HepG2 (cell line): ENCODE data around the gene SERINC5. TPM values are rescaled to one million over a fixed set of nuclear protein-coding genes. Genes with fewer than 3 reads are reported as not detected.

Experiments used
- ATAC-seq: fragments of 200-7000 bp; cut with Tn5 transposase; 3 replicates; pipeline ENCODE4 v1.9.1; 2020; ENCODE audit warnings: mild to moderate bottlenecking, moderate library complexity
- BruUV-seq: library from RNA; stranded (reverse); fragments of 400-500 nt; replicated peaks from 2 replicates; lab custom pipeline; 2021; lab: Mats Ljungman, UMichigan
- CTCF ChIA-PET: fragments of 300-600 bp; formaldehyde crosslinking; extraction: SDS; loops from one replicate; lab custom pipeline; 2021; ENCODE audit warnings: low total read pairs, inconsistent platforms, low intra/inter-chr PET ratio; lab: Yijun Ruan, JAX
- POLR2A ChIA-PET: fragments of 350-600 bp; sonication (Branson Sonifier 250); formaldehyde crosslinking; loops from one replicate; lab custom pipeline; 2020; ENCODE audit warnings: antibody characterized with exemption, inconsistent platforms; lab: Yijun Ruan, JAX
- DNase-seq: peaks from one replicate; pipeline ENCODE4 v3.0.0-alpha.2; 2015; ENCODE audit warnings: low spot score
- FAIRE-seq: peaks from 3 replicates; lab custom pipeline; 2011; peaks lifted over from hg19 to GRCh38; lab: Jason Lieb, UNC
- H2AFZ ChIP-seq: one replicate; pipeline ENCODE4 v1.6.1; 2011; ENCODE audit warnings: low read length, inconsistent platforms
- H3K27ac ChIP-seq: fragments of 300-600 bp; 3 replicates; pipeline ENCODE4 v1.8.0; 2011; ENCODE audit warnings: mixed run types, mild to moderate bottlenecking, mixed read lengths, low read length, inconsistent platforms; ENCODE audit not compliant: insufficient read depth; ENCODE audit errors: extremely low read length
- H3K27me3 ChIP-seq, 2 experiments: fragments of 200-600 bp in 1 of 2; 2 replicates in 1 of 2; 3 replicates in 1 of 2; pipeline versions ENCODE4 v1.6.0 to v1.8.0; 2011; ENCODE audit warnings: low read length in 2 of 2, mild to moderate bottlenecking in 2 of 2, moderate library complexity in 2 of 2, inconsistent platforms in 1 of 2; ENCODE audit not compliant: insufficient read depth in 2 of 2, control insufficient read depth in 1 of 2
- H3K36me3 ChIP-seq, 2 experiments: fragments of 200-600 bp in 1 of 2; replicated peaks in 1 of 2; 2 replicates in 1 of 2; 3 replicates in 1 of 2; pipeline versions ENCODE4 v1.5.1 to v1.8.0; 2011; ENCODE audit warnings: low read length in 2 of 2, inconsistent platforms in 1 of 2; ENCODE audit not compliant: insufficient read depth in 2 of 2, control insufficient read depth in 1 of 2
- H3K4me1 ChIP-seq: 2 replicates; pipeline ENCODE4 v1.5.1; 2012; ENCODE audit warnings: low read length, inconsistent platforms; ENCODE audit not compliant: insufficient read depth
- H3K4me2 ChIP-seq: 2 replicates; pipeline ENCODE4 v1.6.0; 2011; ENCODE audit warnings: low read depth, low read length, inconsistent platforms
- H3K4me3 ChIP-seq, 3 experiments: fragments of 200-600 bp in 1 of 3; sonication (generic), shearing (Covaris generic) in 1 of 3; replicated peaks in 1 of 3; 2 replicates each; pipeline ENCODE4 v1.5.1; 2011 to 2016; ENCODE audit warnings: low read length in 3 of 3, inconsistent platforms in 2 of 3, low read depth in 2 of 3, mild to moderate bottlenecking in 2 of 3, control low read depth in 1 of 3, mixed read lengths in 1 of 3; ENCODE audit not compliant: insufficient read depth in 1 of 3
- H3K79me2 ChIP-seq: one replicate; pipeline ENCODE4 v1.6.1; 2011; ENCODE audit warnings: low read length, inconsistent platforms; ENCODE audit not compliant: insufficient read depth
- H3K9ac ChIP-seq: 2 replicates; pipeline ENCODE4 v1.6.0; 2011; ENCODE audit warnings: mild to moderate bottlenecking, low read depth, low read length, inconsistent platforms; ENCODE audit not compliant: insufficient read depth
- H3K9me3 ChIP-seq: 2 replicates; pipeline ENCODE4 v1.5.1; 2012; ENCODE audit warnings: mild to moderate bottlenecking, low read length
- H4K20me1 ChIP-seq: 2 replicates; pipeline ENCODE4 v1.6.0; 2011; ENCODE audit warnings: inconsistent platforms, mild to moderate bottlenecking, low read length, moderate library complexity; ENCODE audit not compliant: insufficient read depth
- EZH2 ChIP-seq: conservative IDR thresholded peaks from 2 replicates; pipeline ENCODE4 v1.6.1; 2012; ENCODE audit warnings: mild to moderate bottlenecking, low read depth, low read length, moderate library complexity
- GTF2F1 ChIP-seq: fragments of 150-350 bp; IDR thresholded peaks from 2 replicates; pipeline ENCODE4 v1.6.1; 2014; ENCODE audit warnings: low read length
- HDAC6 ChIP-seq: fragments of 200-600 bp; sonication (generic); IDR thresholded peaks from 2 replicates; pipeline ENCODE4 v1.7.0; 2017; ENCODE audit warnings: mild to moderate bottlenecking, antibody characterized with exemption, low read length, low read depth
- HHEX ChIP-seq: IDR thresholded peaks from 2 replicates; pipeline ENCODE4 v1.6.1; 2016; ENCODE audit warnings: control low read depth
- KLF11 ChIP-seq: IDR thresholded peaks from 2 replicates; pipeline ENCODE4 v1.6.1; 2016; ENCODE audit warnings: missing compliant biosample characterization
- MEIS1 ChIP-seq: sonication (generic); formaldehyde crosslinking; IDR thresholded peaks from 2 replicates; pipeline ENCODE4 v1.9.0; 2021; ENCODE audit warnings: mild to moderate bottlenecking, missing genetic modification reagents, moderate library complexity, borderline replicate concordance
- MTF2 ChIP-seq: sonication (generic); formaldehyde crosslinking; IDR thresholded peaks from 2 replicates; pipeline ENCODE4 v1.5.0; 2020; ENCODE audit warnings: missing genetic modification reagents, borderline replicate concordance
- NFKB2 ChIP-seq: sonication (generic); formaldehyde crosslinking; IDR thresholded peaks from 2 replicates; pipeline ENCODE4 v1.4.0; 2020; ENCODE audit warnings: missing genetic modification reagents, borderline replicate concordance
- RFX3 ChIP-seq: IDR thresholded peaks from 2 replicates; pipeline ENCODE4 v1.6.1; 2016; ENCODE audit warnings: missing biosample characterization, missing genetic modification reagents
- TAF15 ChIP-seq: fragments of 200-400 bp; formaldehyde crosslinking; IDR thresholded peaks from one replicate; pipeline ENCODE4 v1.6.1; 2018; ENCODE audit warnings: mild to moderate bottlenecking, low read depth, low read length; ENCODE audit not compliant: poor library complexity, severe bottlenecking
- ZMAT3 ChIP-seq: sonication (generic); formaldehyde crosslinking; conservative IDR thresholded peaks from 2 replicates; pipeline ENCODE4 v1.7.0; 2021; ENCODE audit warnings: missing genetic modification reagents
- ZNF138 ChIP-seq: sonication (generic); formaldehyde crosslinking; IDR thresholded peaks from 2 replicates; pipeline ENCODE4 v1.5.0; 2020; ENCODE audit warnings: mild to moderate bottlenecking, low read depth, missing genetic modification reagents
- ZNF367 ChIP-seq: sonication (generic); formaldehyde crosslinking; IDR thresholded peaks from 2 replicates; pipeline ENCODE4 v1.4.0; 2020; ENCODE audit warnings: missing genetic modification reagents, borderline replicate concordance
- ZNF678 ChIP-seq: sonication (generic); formaldehyde crosslinking; IDR thresholded peaks from 2 replicates; pipeline ENCODE4 v1.4.0; 2020; ENCODE audit warnings: mild to moderate bottlenecking, missing genetic modification reagents
- WGBS: methylation state at CpG from one replicate; pipeline ENCODE4 v1.1.6; 2017; ENCODE audit warnings: low lambda C conversion rate; 5-methylcytosine and 5-hydroxymethylcytosine counted together
- in situ Hi-C: cut with HindIII; loops from 2 replicates; pipeline ENCODE4 v1.10.0; 2017; ENCODE audit warnings: low pct_unique_long_range_greater_than_20kb; ENCODE audit not compliant: extremely low pct_ligation_motif_present
- intact Hi-C: fragments of 100-400 bp; cut with micrococcal nuclease; formaldehyde crosslinking; loops from one replicate; pipeline ENCODE4 v1.10.0; 2022; ENCODE audit not compliant: unreplicated experiment
- polyA plus RNA-seq, 8 experiments: library from polyadenylated mRNA; depleted of rRNA in 3 of 8; stranded (reverse) in 7 of 8; unstranded in 1 of 8; fragments of >200 nt; fragmentation: Illumina TruSeq in 4 of 8; extraction: Trizol in 4 of 8; gene quantifications; 2 replicates each; pipeline versions ENCODE4 v1.2.1 to v1.2.3, GENCODE V29; 2011 to 2016; ENCODE audit warnings: low read depth in 4 of 8, missing spikeins in 1 of 8, mixed read lengths in 1 of 8; ENCODE audit not compliant: insufficient read depth in 1 of 8
- total RNA-seq, 5 experiments: library from RNA; depleted of rRNA; stranded (reverse); fragments of >200 nt; fragmentation: Illumina TruSeq; extraction: Trizol; gene quantifications; 2 replicates each; pipeline ENCODE4 v1.2.3, GENCODE V29; 2016; ENCODE audit warnings: low read depth in 1 of 5

SERINC5 gene
- total and polyA plus RNA-seq, 2 of the 13 experiments (the other 11 are each of a cell fraction or from before 2014, with no cell fraction given), result 17.3 to 22.8 TPM

DNA sequence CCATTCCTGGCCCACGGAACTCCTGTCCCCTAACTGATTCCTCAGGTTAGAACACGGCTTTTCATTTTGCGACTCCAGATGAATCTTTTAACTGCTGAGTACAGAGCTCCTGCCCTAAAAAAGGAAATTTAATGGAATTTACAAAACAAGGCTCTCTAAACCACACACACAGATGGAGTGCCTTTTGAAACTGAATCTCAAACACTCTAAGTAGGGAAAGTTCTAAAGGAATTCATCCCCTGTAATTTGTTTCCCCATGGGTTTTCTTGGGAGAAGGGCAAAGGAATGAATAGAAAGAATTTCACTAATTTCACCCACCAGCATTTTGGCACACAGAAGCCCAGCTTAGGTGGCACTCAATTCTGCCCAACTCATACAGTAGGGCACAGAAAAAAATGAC, 114.2 kb downstream of the SERINC5 start:
- CTCF ChIA-PET, result no interaction called here
- Histone ChIP-seq H3K4me2 (no peak overlapping the region), H3K27ac (no peak overlapping the region), H3K27me3 (no peaks in the 10 kb centered on the region), H3K4me3 (no peak overlapping the region), H3K36me3 (peaks cover 11 to 37% of the 10 kb centered on the region in 2 experiments), H3K9ac (no peak overlapping the region), H2AFZ (no peak overlapping the region), H3K4me1 (no peaks in the 10 kb centered on the region), H3K79me2 (no peaks in the 10 kb centered on the region), H3K9me3 (no peaks in the 10 kb centered on the region), H4K20me1 (no peaks in the 10 kb centered on the region)
- 96% methylated on average over 3 of the region's 3 CpGs for WGBS
- FAIRE-seq (no peak), DNase-seq (no peak), ATAC-seq (no peak)
- intact Hi-C loops (no loop called here), in situ Hi-C loops (no loop called here)
- BruUV-seq, result no TSS peak
- POLR2A ChIA-PET, result no interaction called here
- TF ChIP-seq ZNF138 (no peak), MEIS1 (CRISPR knock-in tag) (no peak), HHEX (CRISPR knock-in tag) (no peak), ZNF678 (no peak), NFKB2 (CRISPR knock-in tag) (no peak), EZH2 (no peak), KLF11 (CRISPR knock-in tag) (no peak), HDAC6 (no peak), MTF2 (CRISPR knock-in tag) (no peak), ZNF367 (no peak), GTF2F1 (no peak), ZMAT3 (CRISPR knock-in tag) (no peak), RFX3 (no peak), TAF15 (no peak)
- TF ChIP-seq, all 625 proteins: peak for 0
